Glutamatergic neuron (in vitro differentiated cells): ENCODE measurements around the gene FAF1. TPM values are rescaled to one million over a fixed set of nuclear protein-coding genes. Genes with fewer than 3 reads are reported as not detected.

Experiments
- DNase-seq: peaks from one replicate; pipeline ENCODE4 v3.0.0; 2022
- H3K27ac Mint-ChIP-seq: one replicate; pipeline ENCODE4 v1.8.0; 2020; ENCODE audit warnings: mild to moderate bottlenecking, mixed read lengths, inconsistent platforms; ENCODE audit not compliant: unreplicated experiment
- H3K27me3 Mint-ChIP-seq: one replicate; pipeline ENCODE4 v1.8.0; 2020; ENCODE audit warnings: mild to moderate bottlenecking, moderate library complexity, mixed read lengths, inconsistent platforms; ENCODE audit not compliant: unreplicated experiment
- H3K36me3 Mint-ChIP-seq: one replicate; pipeline ENCODE4 v1.8.0; 2020; ENCODE audit warnings: mild to moderate bottlenecking, mixed read lengths, inconsistent platforms; ENCODE audit not compliant: unreplicated experiment
- H3K4me1 Mint-ChIP-seq: one replicate; pipeline ENCODE4 v1.8.0; 2020; ENCODE audit warnings: mild to moderate bottlenecking, low read depth, mixed read lengths, inconsistent platforms; ENCODE audit not compliant: unreplicated experiment
- H3K4me3 Mint-ChIP-seq: one replicate; pipeline ENCODE4 v1.8.0; 2020; ENCODE audit warnings: mild to moderate bottlenecking, mixed read lengths, inconsistent platforms; ENCODE audit not compliant: unreplicated experiment
- H3K9me3 Mint-ChIP-seq: one replicate; pipeline ENCODE4 v1.8.0; 2020; ENCODE audit warnings: mild to moderate bottlenecking, moderate library complexity, mixed read lengths, inconsistent platforms; ENCODE audit not compliant: unreplicated experiment
- CTCF ChIP-seq: fragments of 200-600 bp; sonication (generic); IDR thresholded peaks from one replicate; pipeline ENCODE4 v1.5.0; 2021; ENCODE audit not compliant: partially characterized antibody, unreplicated experiment
- total RNA-seq: library from RNA; stranded (reverse); fragmentation: NEBNext Ultra II Directional; extraction: Animal tissue kit (Norgen Biotek cat#: 25700); gene quantifications from one replicate; pipeline ENCODE4 v1.2.1, GENCODE V29; 2021; ENCODE audit not compliant: unreplicated experiment

The FAF1 gene
- total RNA-seq, 1 donor from 2014 or later: 57.3 TPM

GRCh38 chr1:50659107-50659662, 300.9 kb downstream of the FAF1 start:
- peaks cover 2% of the 10 kb centered on the region for H3K27me3 Mint-ChIP-seq
- no peak overlapping the region for H3K27ac Mint-ChIP-seq
- H3K36me3 Mint-ChIP-seq: no peaks in the 10 kb centered on the region
- H3K4me3 Mint-ChIP-seq: no peak overlapping the region
- H3K4me1 Mint-ChIP-seq: peaks cover 9% of the 10 kb centered on the region
- H3K9me3 Mint-ChIP-seq: peaks cover 2% of the 10 kb centered on the region
- no peak for TF ChIP-seq CTCF
- DNase-seq: no peak

- peaks cover 9% of the 10 kb centered on the region for H3K4me1 Mint-ChIP-seq
- peaks cover 2% of the 10 kb centered on the region for H3K9me3 Mint-ChIP-seq
- TF ChIP-seq CTCF: no peak
- no peak overlapping the region for H3K27ac Mint-ChIP-seq
- no peak for DNase-seq
- no peak overlapping the region for H3K4me3 Mint-ChIP-seq
- peaks cover 2% of the 10 kb centered on the region for H3K27me3 Mint-ChIP-seq
- no peaks in the 10 kb centered on the region for H3K36me3 Mint-ChIP-seq
Observed at GRCh38 chr1:50658459-50659076, 301.5 kb downstream of the FAF1 start.

GRCh38 chr1:50656931-50657330, 303.1 kb downstream of the FAF1 start:
- H3K9me3 Mint-ChIP-seq: peaks cover 2% of the 10 kb centered on the region
- no peak overlapping the region for H3K4me3 Mint-ChIP-seq
- H3K27ac Mint-ChIP-seq: no peak overlapping the region
- peaks cover 2% of the 10 kb centered on the region for H3K27me3 Mint-ChIP-seq
- no peaks in the 10 kb centered on the region for H3K36me3 Mint-ChIP-seq
- TF ChIP-seq CTCF: no peak
- no peak for DNase-seq
- peaks cover 6% of the 10 kb centered on the region for H3K4me1 Mint-ChIP-seq

- H3K4me3 Mint-ChIP-seq: no peak overlapping the region
- no peaks in the 10 kb centered on the region for H3K4me1 Mint-ChIP-seq
- H3K9me3 Mint-ChIP-seq: no peaks in the 10 kb centered on the region
- no peak overlapping the region for H3K27ac Mint-ChIP-seq
- no peaks in the 10 kb centered on the region for H3K36me3 Mint-ChIP-seq
- DNase-seq: no peak
- TF ChIP-seq CTCF: no peak
- no peaks in the 10 kb centered on the region for H3K27me3 Mint-ChIP-seq
Observed at GRCh38 chr1:50651476-50652263, 308.4 kb downstream of the FAF1 start.

- Mint-ChIP-seq H3K9me3 (no peaks in the 10 kb centered on the region), H3K36me3 (no peaks in the 10 kb centered on the region), H3K4me1 (no peaks in the 10 kb centered on the region), H3K4me3 (no peak overlapping the region), H3K27ac (no peak overlapping the region), H3K27me3 (no peaks in the 10 kb centered on the region)
- DNase-seq: no peak
- TF ChIP-seq CTCF: no peak
Observed at GRCh38 chr1:50646526-50646925, 313.5 kb downstream of the FAF1 start.
